HUDEP-2 (cell line): Measurements from ENCODE around the gene GUSB.
"Not testable (repeated sequence)": the region's sequence is repeated elsewhere in the genome, so short reads cannot be mapped to it uniquely, and the experiment has no call there.

Source experiments
- DNase-seq, 76 experiments: peaks; one replicate each; lab custom pipeline; 2025; ENCODE audit not compliant: unreplicated experiment in 76 of 76; lab: John Stamatoyannopoulos, UW

GUSB gene

DNA sequence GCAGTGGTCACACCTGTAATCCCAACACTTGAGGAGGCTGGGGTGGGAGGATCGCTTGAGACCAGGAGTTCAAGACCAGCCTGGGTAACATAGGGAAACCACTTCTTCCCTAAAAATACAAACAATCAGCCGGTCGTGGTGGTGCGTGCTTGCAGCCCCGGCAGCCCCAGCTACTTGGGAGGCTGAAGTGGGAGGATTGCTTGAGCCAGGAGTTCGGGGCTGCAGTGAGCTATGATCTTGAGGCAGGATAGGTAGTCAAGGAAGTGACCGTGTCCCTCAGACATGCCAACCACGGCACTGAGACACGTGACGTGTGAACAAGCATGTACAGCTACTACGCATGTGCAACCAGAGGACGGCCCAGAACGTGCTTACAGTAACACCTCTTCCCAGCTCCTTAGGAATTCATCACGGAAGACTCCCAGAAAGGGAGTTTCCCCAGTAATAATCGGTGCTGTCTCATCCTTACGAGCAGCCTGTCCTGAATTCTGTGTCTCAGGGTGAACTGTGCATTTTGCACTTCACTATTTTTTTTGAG, 5.3 kb downstream of the GUSB start:
- DNase-seq, result no peak

- DNase-seq, result no peak
Measured at GRCh38 chr7:65975814-65976445, 6.1 kb downstream of the GUSB start.

DNA sequence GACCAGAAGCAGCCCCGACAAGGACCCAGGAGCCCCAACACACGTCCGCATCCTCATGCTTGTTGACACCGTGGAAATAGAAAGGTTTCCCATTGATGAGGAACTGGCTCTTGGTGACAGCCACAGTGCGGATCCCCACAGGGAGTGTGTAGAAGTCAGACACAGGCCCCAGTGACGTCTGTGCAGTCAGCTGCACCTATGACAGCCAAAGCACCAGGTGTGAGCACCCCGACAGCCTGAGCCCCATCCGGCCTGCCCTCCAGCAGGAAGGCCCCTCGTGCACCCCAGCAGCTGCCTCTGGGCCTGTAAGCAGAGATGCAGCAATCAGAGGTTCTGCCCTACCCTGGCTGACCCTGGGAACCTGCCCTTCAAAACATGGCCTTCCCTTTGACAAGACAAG, 7.1 kb downstream of the GUSB start:
- DNase-seq, result no peak

GRCh38 chr7:65974191-65974801, 7.7 kb downstream of the GUSB start:
- no peak for DNase-seq

DNA sequence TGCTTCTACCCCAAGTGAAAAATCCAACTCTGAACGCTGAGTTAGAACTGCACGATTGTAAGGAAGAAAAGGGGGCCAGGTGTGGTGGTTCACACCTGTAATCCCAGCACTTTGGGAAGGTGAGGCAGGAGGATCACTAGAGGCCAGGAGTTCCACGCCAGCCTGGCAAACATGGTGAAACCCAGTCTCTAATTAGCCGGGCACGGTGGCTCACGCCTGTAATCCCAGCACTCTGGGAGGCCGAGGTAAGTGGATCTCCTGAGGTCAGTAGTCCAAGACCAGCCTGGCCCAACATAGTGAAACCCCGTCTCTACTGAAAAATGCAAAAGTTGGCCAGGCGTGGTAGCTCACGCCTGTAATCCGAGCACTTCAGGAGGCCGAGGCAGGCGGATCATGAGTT, 9.0 kb downstream of the GUSB start:
- no peak for DNase-seq

- DNase-seq, result no peak
Measured at GRCh38 chr7:65971021-65971420, 11.0 kb downstream of the GUSB start.

DNA sequence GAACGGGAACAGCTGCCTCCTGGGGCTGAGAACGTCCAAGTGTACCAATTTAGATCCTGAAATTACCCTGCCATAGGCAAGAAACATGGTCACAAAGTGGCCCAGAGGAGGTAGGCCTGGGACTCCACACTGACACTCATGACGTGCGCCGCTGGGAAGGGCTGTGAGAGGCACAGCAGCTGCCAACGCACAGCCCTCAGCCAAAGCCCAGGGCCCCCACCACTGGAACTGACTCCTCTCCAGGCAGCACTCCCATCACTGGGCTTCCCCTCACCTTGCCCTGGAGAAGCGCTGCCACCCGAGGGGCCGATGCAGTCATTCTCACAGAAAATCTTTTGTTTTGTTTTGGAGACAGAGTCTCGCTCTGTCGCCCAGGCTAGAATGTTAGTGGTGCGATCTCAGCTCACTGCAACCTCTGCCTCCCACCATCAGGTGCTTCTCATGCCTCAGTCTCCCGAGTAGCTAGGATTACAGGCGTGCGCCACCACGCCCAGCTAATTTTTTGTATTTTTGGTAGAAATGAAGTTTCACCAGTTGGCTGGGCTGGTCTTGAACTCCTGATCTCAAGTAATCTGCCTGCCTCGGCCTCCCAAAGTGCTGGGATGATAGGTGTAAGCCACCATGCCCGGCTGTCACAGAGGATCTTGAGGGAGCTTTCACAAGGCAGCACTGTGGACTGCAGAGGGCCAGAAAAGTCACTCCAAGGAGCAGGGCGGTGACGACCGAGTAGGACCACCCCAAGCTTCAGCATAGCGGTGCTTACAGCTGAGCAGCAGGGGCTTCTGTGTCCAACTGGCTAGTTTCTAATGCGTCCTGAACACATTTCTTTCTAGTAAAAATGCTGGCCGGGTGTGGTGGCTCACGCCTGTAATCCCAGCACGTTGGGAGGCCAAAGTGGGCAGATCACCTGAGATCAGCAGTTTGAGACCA, 13.5 kb downstream of the GUSB start:
- DNase-seq, result no peak

DNA sequence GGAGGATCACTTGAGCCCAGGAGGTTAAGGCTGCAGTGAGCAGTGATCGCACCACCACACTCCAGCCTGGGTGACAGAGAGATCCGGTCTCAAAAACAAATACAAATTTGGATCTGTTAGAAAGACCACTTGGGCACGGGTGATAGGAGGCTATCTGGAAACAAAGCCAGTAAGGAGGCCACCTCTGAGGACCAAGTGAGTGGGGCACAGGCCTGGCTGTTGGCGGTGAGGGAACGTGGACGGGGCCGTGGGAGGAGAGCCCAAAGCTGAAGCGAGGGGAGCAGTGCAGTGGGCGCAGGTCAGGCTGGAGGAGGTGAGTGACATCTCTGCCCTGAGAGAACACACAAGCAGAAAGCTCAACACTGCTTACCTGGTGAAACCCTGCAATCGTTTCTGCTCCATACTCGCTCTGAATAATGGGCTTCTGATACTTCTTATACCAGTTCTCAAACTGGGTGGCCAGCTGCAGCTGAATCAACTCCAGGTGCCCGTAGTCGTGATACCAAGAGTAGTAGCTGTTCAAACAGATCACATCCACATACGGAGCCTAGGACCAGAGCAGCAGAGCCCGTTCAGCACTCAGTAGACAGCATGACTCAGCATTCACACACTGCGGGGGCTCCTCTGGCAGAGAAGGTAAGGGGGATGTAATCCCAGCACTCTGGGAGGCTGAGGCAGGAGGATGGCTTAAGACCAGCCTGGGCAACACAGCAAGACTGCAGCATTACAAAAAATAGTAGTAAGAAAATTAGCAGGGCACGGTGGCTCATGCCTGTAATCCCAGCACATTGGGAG, 14.5 kb downstream of the GUSB start:
- no peak for DNase-seq

GRCh38 chr7:65966146-65966545, 15.9 kb downstream of the GUSB start:
- no peak for DNase-seq

GRCh38 chr7:65964671-65965070, 17.3 kb downstream of the GUSB start:
- not testable (repeated sequence) for DNase-seq

GRCh38 chr7:65962033-65962432, 20.0 kb downstream of the GUSB start:
- no peak for DNase-seq

DNA sequence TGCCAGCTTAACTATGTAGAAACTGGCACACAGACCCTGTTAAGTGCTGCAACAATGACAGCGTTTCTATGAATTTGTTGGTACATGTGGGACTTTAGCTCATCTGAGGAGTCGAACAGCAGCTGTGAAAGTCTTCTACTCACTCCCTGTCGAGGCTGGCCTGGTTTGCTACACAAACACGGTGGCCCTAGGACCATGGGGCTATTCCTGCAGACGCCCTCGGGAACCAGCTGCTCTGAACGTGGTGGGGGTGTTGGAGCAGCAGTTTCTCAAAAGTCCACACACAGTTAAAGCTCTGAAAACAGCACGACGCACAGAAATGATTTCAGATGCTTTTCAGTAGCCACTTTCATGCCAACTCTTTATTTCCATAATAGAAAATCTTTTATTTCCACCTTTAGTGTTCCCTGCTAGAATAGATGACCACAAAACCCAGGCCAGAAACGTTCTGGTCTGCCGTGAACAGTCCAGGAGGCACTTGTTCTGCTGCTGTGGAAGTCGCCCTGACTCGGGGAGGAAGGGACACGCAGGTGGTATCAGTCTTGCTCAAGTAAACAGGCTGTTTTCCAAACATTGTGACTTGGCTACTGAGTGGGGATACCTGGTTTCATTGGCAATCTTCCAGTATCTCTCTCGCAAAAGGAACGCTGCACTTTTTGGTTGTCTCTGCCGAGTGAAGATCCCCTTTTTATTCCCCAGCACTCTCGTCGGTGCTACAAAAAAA, 21.5 kb downstream of the GUSB start:
- no peak for DNase-seq

- no peak for DNase-seq
Measured at GRCh38 chr7:65955718-65956117, 26.3 kb downstream of the GUSB start.

GRCh38 chr7:65953890-65954450, 28.0 kb downstream of the GUSB start:
- DNase-seq, result no peak

DNA sequence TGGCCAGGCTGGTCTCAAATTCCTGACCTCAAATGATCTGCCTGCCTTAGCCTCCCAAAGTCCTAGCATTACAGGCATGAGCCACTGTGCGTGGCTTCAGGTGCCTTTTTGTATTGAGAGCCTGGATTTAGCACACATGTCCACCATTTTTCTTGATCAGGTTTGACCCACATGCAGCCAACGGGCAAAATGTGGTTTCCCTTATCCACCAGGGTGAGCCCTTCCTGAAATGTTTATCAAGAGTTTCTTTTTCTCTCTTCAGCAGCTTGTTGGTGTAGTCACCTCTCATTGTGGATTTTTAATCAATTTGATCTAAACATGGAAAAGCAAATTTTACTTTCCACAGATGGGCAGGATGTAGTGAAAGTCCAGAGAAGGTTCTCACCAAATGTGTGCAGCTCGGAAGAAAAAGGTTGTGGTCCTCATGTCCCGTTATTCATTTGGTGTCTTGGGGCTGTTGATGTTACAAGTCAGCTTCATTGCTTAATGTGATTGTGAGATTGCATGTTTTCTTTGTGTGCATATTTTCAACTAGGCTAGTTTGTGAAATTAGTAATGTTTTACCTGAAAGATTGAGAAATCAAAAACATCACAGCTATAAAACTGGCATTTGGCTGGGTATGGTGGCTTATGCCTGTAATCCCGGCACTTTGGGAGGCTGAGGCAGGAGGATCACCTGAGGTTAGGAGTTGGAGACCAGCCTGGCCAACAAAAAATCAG, 28.9 kb downstream of the GUSB start:
- peak in 29 of 76 experiments; percentile 2 to 61 (median 15) for DNase-seq

DNA sequence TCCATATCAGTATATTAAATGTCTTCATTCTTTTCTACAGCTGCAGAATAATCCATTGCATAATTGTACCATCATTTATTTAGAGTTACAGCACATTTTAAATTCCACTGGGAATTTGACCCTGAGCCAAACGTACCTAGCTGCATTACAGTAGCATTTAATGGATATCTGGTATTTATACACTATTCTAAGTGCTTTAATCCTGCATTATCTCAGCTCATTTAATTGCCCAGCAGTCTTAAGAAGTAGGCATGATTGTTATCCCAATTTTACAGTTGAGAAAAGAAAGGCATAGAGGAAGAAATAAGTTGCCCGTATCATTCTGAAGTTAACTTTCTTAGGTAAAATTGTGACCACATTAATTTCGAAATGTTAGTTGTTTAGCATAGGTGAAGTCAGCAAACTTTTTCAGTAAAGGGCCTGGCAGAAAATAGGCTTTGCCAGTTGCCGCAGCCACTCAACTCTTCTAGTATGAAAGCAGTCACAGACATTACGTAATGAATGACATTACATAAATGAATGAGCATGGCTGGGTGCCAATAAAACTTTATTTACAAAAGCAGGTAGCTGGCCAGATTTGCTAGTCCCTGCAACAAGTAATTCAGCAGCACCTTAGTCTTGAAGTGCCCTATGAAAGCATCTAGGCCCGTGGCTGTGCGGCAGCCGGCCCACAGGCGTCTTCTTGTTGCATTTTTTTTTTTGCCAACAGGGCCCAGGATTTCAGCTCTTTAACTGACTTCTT, 30.0 kb downstream of the GUSB start:
- DNase-seq, result peak in 1 of 76 experiments; percentile 16

DNA sequence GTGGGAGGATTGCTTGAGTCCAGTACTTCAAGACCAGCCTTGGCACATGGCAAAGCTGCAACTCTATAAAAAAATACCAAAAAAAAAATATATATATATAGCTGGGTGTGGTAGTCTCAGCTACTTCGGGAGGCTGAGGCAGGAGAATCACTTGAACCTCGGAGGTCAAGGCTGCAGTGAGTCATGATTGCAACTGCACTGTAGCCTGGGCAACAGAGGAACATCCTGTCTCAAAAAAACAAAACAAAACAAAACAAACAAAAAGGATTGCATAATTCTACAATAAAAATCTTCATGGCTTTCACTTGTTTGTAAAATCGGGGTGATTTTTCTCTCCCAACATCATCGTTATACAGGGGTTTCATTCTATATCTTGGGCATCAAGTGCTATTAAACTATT, 35.1 kb downstream of the GUSB start:
- no peak for DNase-seq

- not testable (repeated sequence) for DNase-seq
Measured at GRCh38 chr7:65945787-65946186, 36.2 kb downstream of the GUSB start.
